C4-2B (cell line): Measurements from ENCODE around the gene SWAP70.

Source experiments
- ZFX ChIP-seq: fragments of 450-650 bp; IDR thresholded peaks from 2 replicates; pipeline ENCODE4 v1.6.1; 2017
- TF ChIP-seq, protein P1 (sequence below): fragments of 450-650 bp; conservative IDR thresholded peaks from 2 replicates; pipeline ENCODE4 v1.5.1; 2017; ENCODE audit warnings: mild to moderate bottlenecking

DNA sequence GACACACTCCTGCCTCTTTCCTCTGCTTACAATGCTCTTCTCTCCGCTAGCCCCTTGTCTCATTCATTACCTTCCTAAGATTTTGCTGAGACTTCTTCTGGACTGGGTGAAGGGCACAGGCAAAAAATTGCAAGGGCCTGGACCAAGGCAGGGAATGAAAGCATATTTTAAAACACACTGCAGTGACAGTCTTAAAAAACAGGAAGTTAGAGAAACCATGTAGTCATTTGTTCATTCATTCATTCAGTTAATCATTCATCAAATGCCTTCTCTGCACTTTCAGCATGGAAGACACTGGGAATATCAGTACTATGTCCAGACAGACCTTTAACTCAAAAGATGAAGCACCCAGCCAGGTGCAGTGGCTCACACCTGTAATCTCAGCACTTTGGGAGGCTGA, 44.9 kb upstream of the SWAP70 start:
- TF ChIP-seq, protein P1, sequence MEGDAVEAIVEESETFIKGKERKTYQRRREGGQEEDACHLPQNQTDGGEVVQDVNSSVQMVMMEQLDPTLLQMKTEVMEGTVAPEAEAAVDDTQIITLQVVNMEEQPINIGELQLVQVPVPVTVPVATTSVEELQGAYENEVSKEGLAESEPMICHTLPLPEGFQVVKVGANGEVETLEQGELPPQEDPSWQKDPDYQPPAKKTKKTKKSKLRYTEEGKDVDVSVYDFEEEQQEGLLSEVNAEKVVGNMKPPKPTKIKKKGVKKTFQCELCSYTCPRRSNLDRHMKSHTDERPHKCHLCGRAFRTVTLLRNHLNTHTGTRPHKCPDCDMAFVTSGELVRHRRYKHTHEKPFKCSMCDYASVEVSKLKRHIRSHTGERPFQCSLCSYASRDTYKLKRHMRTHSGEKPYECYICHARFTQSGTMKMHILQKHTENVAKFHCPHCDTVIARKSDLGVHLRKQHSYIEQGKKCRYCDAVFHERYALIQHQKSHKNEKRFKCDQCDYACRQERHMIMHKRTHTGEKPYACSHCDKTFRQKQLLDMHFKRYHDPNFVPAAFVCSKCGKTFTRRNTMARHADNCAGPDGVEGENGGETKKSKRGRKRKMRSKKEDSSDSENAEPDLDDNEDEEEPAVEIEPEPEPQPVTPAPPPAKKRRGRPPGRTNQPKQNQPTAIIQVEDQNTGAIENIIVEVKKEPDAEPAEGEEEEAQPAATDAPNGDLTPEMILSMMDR, result no peak
- TF ChIP-seq ZFX, result no peak
